Chondrocyte (in vitro differentiated cells): ENCODE results near the gene L3MBTL2. TPM values are rescaled to one million over a fixed set of nuclear protein-coding genes. Genes with fewer than 3 reads are reported as not detected.
"Not testable (repeated sequence)": the region's sequence is repeated elsewhere in the genome, so short reads cannot be mapped to it uniquely, and the experiment has no call there.

ENCODE experiments used
- DNase-seq: peaks from one replicate; pipeline ENCODE4 v3.0.0; 2021; ENCODE audit warnings: mixed read lengths, low spot score
- H3K27ac Mint-ChIP-seq: one replicate; pipeline ENCODE4 v1.8.0; 2021; ENCODE audit warnings: mild to moderate bottlenecking, moderate library complexity, mixed read lengths; ENCODE audit not compliant: unreplicated experiment
- H3K27me3 Mint-ChIP-seq: 2 replicates; pipeline ENCODE4 v1.8.0; 2021; ENCODE audit warnings: low read depth, mixed read lengths
- H3K36me3 Mint-ChIP-seq: 2 replicates; pipeline ENCODE4 v1.8.0; 2021; ENCODE audit warnings: low read depth, mixed read lengths
- H3K4me1 Mint-ChIP-seq: 2 replicates; pipeline ENCODE4 v1.8.0; 2021; ENCODE audit warnings: low read depth, mild to moderate bottlenecking, mixed read lengths
- H3K4me3 Mint-ChIP-seq: one replicate; pipeline ENCODE4 v1.8.0; 2021; ENCODE audit warnings: mild to moderate bottlenecking, moderate library complexity, mixed read lengths; ENCODE audit not compliant: unreplicated experiment
- H3K9me3 Mint-ChIP-seq: 2 replicates; pipeline ENCODE4 v1.8.0; 2021; ENCODE audit warnings: low read depth, mixed read lengths
- CTCF ChIP-seq: fragments of 200-600 bp; sonication (generic); IDR thresholded peaks from 2 replicates; pipeline ENCODE4 v1.5.0; 2021; ENCODE audit warnings: antibody characterized with exemption, mild to moderate bottlenecking, moderate library complexity
- total RNA-seq: library from RNA; stranded (reverse); gene quantifications from 3 replicates; pipeline ENCODE4 v1.2.1, GENCODE V29; 2021

Gene L3MBTL2
- total RNA-seq, 1 donor from 2014 or later, result 17.7 TPM

GRCh38 chr22:41177040-41177621 is 28.0 kb upstream of the L3MBTL2 start:
- Mint-ChIP-seq H3K4me3 (no peak overlapping the region), H3K27me3 (no peaks in the 10 kb centered on the region), H3K9me3 (no peaks in the 10 kb centered on the region), H3K27ac (peak overlapping the region; percentile 17), H3K36me3 (peaks cover 43% of the 10 kb centered on the region), H3K4me1 (peaks cover 32% of the 10 kb centered on the region)
- no peak for TF ChIP-seq CTCF
- no peak for DNase-seq

DNA sequence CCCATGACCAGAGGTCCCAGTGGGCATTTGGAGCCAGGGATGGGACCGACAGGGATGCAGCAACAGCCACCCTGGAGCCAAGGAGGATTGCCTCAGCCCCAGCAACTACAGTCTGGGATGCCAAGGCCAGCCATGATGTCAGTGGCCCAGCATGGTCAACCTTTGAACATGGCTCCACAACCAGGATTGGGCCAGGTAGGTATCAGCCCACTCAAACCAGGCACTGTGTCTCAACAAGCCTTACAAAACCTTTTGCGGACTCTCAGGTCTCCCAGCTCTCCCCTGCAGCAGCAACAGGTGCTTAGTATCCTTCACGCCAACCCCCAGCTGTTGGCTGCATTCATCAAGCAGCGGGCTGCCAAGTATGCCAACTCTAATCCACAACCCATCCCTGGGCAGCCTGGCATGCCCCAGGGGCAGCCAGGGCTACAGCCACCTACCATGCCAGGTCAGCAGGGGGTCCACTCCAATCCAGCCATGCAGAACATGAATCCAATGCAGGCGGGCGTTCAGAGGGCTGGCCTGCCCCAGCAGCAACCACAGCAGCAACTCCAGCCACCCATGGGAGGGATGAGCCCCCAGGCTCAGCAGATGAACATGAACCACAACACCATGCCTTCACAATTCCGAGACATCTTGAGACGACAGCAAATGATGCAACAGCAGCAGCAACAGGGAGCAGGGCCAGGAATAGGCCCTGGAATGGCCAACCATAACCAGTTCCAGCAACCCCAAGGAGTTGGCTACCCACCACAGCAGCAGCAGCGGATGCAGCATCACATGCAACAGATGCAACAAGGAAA is 27.3 kb upstream of the L3MBTL2 start:
- Mint-ChIP-seq H3K9me3 (no peaks in the 10 kb centered on the region), H3K4me3 (no peak overlapping the region), H3K36me3 (peaks cover 40% of the 10 kb centered on the region), H3K27ac (peak overlapping the region; percentile 17), H3K27me3 (no peaks in the 10 kb centered on the region), H3K4me1 (peaks cover 38% of the 10 kb centered on the region)
- DNase-seq, result no peak
- no peak for TF ChIP-seq CTCF

DNA sequence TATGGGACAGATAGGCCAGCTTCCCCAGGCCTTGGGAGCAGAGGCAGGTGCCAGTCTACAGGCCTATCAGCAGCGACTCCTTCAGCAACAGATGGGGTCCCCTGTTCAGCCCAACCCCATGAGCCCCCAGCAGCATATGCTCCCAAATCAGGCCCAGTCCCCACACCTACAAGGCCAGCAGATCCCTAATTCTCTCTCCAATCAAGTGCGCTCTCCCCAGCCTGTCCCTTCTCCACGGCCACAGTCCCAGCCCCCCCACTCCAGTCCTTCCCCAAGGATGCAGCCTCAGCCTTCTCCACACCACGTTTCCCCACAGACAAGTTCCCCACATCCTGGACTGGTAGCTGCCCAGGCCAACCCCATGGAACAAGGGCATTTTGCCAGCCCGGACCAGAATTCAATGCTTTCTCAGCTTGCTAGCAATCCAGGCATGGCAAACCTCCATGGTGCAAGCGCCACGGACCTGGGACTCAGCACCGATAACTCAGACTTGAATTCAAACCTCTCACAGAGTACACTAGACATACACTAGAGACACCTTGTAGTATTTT is 26.6 kb upstream of the L3MBTL2 start:
- no peak overlapping the region for H3K27ac Mint-ChIP-seq
- TF ChIP-seq CTCF, result no peak
- no peak for DNase-seq
- H3K9me3 Mint-ChIP-seq, result no peaks in the 10 kb centered on the region
- peaks cover 36% of the 10 kb centered on the region for H3K36me3 Mint-ChIP-seq
- no peaks in the 10 kb centered on the region for H3K27me3 Mint-ChIP-seq
- H3K4me1 Mint-ChIP-seq, result peaks cover 42% of the 10 kb centered on the region
- H3K4me3 Mint-ChIP-seq, result no peak overlapping the region

- not testable (repeated sequence) for H3K4me3 Mint-ChIP-seq, H3K27me3 Mint-ChIP-seq, H3K9me3 Mint-ChIP-seq, DNase-seq
- Mint-ChIP-seq H3K36me3 (peaks cover 29% of the 10 kb centered on the region), H3K27ac (peak overlapping the region; percentile 27), H3K4me1 (peaks cover 38% of the 10 kb centered on the region)
These were observed 24.8 kb upstream of the L3MBTL2 start for GRCh38 chr22:41180362-41180761.

DNA sequence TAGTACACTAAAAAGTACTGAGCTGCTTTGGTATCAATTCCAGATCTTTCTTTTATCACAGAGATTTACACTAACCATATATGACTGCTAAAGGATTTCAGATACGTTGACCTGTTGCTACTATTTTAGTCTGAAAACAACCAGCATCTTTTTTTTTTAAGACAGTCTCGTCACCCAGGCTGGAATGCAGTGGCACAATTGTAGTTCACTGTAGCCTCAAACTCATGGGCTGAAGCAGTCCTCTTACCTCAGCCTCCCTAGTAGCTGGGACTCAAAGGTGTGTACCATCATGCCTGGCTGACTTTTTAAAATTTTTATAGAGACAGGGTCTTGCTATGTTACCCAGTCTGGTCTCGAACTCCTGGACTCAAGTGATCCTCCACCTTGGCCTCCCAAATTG is 24.2 kb upstream of the L3MBTL2 start:
- Mint-ChIP-seq H3K27ac (peak overlapping the region; percentile 83), H3K4me1 (peaks cover 33% of the 10 kb centered on the region), H3K9me3 (no peaks in the 10 kb centered on the region), H3K27me3 (no peaks in the 10 kb centered on the region), H3K36me3 (peaks cover 25% of the 10 kb centered on the region), H3K4me3 (no peak overlapping the region)
- no peak for DNase-seq
- TF ChIP-seq CTCF, result no peak
